Activated CD4-positive, alpha-beta T cell treated with anti-CD3 and anti-CD28 coated beads for 24 hours (primary cell): ENCODE measurements around the gene MEIS2.
"Not testable (repeated sequence)": the region's sequence is repeated elsewhere in the genome, so short reads cannot be mapped to it uniquely, and the experiment has no call there.

Experiments used
- DNase-seq, 2 donors: peaks; one replicate each; pipeline ENCODE4 v3.0.0-alpha.2; 2020; ENCODE audit warnings: low read depth in 2 of 2

MEIS2 gene

DNA sequence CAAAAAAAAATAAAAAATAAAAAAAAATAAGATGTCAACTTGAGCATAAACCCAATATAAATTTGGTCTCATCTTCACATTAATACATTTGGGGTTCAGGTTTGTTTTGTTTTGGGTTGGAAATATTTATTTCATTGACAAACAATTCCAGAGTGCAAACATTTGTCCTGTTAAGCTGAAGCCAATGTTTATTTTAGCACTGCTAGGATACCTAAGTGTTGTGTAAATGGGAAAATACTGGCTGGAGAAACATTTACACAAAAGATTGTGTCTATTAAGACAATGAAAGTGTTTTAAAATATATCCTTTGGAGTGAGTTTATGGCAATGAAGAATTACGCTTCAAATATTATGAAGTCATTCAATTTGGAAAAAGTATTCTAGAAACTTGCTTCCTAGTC is 91.1 kb downstream of the MEIS2 start:
- no peak for DNase-seq

- DNase-seq, result no peak
Measured at GRCh38 chr15:37008205-37008604, 92.1 kb downstream of the MEIS2 start.

GRCh38 chr15:37007301-37007700 is 93.0 kb downstream of the MEIS2 start:
- DNase-seq, result no peak

- no peak for DNase-seq
Measured at GRCh38 chr15:37004981-37005735, 95.2 kb downstream of the MEIS2 start.

DNA sequence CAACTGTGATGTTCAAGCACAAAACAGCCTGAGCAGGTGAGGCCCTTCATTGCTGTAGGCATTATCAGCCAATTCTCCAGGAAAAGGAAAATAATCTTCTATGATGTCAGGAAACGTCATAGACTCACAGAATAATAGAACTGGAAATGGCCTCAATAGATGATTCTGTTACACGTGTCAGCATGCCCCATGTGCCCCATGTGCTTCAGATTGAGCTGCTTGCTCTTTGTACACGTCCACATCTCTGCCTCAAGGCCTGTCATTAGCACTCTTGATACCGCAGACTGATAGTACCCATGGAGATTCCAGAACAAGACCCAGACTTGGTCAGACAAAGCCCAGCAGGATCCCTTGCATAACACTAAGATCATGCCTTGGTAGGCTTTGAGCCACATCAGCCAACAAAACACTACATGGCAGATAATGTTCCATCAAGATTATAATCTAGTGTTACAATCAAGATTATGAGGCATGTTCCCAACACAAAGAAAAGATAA is 95.9 kb downstream of the MEIS2 start:
- no peak for DNase-seq

DNA sequence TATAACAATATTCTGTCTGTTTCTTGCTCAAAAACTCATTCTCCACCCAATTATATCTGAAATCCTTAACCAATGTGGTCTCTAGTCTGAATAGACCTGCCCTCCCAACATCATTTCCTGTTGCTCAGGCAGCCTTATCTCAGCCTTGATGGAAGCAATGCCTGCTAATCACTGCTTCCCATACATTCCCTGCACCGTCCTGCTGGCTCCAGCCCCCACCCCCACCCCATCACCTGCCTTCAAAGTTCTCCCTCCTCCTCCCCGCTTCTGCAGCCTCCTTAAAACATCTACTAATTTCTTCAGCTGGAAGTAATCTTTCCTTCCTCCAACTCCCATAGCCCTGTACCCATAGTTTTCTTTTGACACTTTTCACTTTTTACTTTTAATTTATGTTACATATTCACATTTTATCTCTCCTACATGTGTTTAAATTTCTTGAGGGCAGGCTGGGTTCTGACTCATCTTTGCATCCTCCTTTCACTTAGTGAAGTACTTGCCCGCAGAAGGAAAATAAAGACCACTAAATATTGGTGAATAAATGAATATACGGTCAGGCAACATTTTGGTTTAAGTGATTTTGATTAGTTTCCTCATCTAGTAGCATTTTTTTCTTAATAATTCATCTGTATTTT is 98.2 kb downstream of the MEIS2 start:
- DNase-seq, result no peak

- DNase-seq, result no peak
Measured at GRCh38 chr15:37001417-37001816, 98.9 kb downstream of the MEIS2 start.

DNA sequence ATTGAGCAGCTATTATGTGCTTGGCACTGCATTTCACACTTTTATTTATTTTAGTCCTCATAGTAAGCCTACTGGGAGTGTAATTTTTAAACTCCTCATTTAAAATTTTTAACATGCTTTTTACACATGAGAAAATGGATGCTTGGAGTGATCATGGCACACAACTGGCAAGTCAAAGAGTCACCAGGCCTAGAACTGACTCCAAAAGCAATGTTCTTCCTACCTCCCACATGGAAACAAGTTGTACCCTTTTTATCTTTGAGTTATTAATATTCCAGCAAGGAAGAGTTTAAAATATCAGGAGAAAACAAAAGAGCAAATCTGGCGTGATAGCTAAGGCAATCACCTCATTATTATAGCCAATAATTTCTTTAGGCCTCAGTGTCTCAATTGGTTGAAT is 100.6 kb downstream of the MEIS2 start:
- no peak for DNase-seq

GRCh38 chr15:36996538-36997181 is 103.7 kb downstream of the MEIS2 start:
- DNase-seq, result no peak

GRCh38 chr15:36996121-36996520 is 104.2 kb downstream of the MEIS2 start:
- DNase-seq, result no peak

DNA sequence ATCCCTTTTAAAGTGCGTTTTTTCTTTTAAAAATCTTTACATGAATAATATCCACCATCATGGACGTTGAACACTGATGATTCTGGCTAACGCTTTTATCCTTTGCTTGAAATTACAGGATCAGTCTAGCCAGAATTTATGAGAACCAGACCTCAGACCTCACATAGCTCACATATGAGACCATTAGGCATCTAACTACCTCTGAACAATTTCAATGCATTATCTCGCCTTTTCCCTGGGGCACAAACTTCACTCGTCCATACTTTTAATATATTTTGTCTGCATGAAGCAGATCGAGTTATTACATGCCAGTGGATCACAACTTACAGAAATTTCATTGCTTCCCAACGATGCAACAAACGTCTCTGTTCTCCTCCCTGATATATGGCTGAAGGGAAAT is 105.6 kb downstream of the MEIS2 start:
- DNase-seq, result no peak

DNA sequence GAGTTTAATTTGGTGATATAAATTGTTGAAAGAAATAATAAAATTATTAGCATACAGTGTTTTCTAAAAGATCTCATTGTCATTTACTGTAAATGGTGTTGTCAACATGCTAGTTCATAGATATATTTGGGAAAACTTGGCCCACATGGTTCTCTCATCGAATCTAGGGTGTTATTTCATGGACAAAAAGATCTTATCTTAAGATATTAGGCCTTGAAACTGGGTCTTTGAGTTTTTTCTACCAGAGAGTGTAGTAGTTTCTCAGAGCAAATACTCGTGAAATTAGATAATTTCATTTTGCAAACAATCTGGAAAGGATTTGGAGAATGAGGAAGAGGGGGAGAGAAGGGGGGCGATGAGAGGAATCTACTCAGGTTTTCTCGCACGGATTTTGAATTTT is 107.9 kb downstream of the MEIS2 start:
- no peak for DNase-seq

DNA sequence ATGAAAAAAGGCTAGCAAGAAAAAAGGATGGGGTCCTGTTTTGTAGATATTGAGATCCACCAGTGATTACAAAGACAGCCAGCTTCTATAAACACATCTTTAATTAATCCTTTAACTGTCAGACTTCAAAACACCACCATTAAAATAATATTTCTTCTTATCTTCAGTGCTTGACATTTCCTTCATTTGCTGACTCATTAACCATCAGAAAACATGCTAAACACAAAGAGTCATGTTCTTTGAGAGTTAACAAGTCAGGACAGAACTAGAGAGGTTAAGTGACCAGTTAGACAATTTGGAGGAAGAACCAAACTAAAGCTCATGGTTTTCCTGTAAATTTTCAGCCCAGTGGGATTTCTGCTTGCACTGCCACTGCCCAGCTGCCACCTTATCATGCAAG is 111.4 kb downstream of the MEIS2 start:
- no peak for DNase-seq

DNA sequence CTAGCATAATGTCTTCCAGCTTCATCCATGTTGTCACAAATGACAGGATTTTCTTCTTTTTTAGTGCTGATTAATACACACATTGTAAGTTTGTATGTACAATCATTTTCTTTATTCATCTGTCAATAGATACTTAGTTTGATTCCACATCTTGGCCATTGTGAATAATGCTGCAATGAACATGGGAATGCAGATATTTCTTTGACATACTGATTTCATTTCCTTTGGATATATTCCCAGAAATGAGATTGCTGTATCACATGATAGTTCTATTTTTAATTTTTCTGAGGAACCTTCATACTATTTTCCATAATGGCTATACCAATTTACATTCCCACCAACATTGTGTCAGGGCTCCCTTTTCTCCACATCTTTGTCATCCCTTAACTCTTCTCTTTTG is 117.9 kb downstream of the MEIS2 start:
- DNase-seq, result no peak

GRCh38 chr15:36980281-36980680 is 120.1 kb downstream of the MEIS2 start:
- DNase-seq, result not testable (repeated sequence)

- DNase-seq, result no peak
Measured at GRCh38 chr15:36978625-36979024, 121.7 kb downstream of the MEIS2 start.

DNA sequence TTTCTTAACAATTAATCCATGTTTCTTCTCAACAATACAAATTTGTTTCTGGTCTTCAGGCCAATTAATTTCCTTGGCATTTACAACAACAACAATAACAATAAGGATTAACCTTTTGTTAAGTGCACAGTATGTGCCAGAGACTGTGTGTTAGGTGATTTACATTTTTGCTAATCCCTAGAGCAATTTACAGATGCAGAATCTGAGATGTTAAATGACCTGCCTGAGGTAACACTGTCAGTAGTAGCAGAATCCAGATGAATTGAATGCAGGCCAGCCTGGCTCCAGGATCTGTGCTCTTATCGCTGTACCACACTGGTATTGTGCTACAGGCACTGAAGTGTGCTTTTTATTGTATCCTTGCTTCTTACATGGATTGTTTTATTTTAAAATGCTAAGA is 122.2 kb downstream of the MEIS2 start:
- DNase-seq, result no peak

DNA sequence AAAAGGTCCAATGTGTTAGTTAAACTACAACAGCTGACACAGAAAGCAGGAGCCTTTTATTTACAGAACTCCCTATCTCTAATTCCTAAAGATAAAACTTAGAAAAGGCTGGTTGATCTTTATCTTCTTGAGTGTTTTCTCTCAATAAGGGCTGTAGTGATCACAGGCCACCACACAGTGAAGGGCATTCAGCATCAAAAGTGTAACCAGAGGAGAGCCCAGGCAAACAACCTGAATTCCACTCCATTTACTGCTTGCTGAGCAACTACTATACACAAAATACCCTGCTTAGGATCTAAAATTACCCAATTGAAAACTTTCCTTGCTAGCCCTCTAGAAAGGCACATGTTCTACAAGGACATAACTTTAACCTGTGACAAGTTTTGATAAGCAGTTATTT is 122.7 kb downstream of the MEIS2 start:
- DNase-seq, result no peak

- no peak for DNase-seq
Measured at GRCh38 chr15:36972704-36973103, 127.6 kb downstream of the MEIS2 start.

GRCh38 chr15:36970522-36970921 is 129.8 kb downstream of the MEIS2 start:
- no peak for DNase-seq

GRCh38 chr15:36967929-36968328 is 132.4 kb downstream of the MEIS2 start:
- no peak for DNase-seq

DNA sequence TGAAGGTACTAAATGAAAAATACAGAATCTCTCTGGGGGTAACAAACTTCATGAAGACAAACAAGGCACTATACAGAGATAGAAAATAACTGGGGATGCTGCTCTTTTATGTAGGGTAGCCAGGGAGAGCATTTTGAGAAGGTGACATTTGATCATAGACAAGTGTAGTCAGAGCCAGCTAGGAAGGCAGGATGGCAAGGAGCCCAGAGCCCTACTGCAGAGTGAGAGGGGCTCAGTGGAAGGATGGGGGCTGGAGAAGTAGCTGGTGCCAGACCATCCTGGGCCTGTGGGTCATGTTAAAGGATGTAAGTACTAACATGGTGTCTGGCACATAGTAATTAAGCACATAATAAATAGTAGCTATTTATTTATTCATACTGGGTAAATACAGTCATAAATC is 133.6 kb downstream of the MEIS2 start:
- no peak for DNase-seq
